Esophagus squamous epithelium (tissue), 4 donors: ENCODE measurements around the gene APBB1.

Source experiments
- CTCF ChIP-seq, 6 experiments: fragments of 450-650 bp in 4 of 6; fragments of 200-600 bp in 2 of 6; sonication (generic) in 2 of 6; IDR thresholded peaks; one replicate each; pipeline ENCODE4 v1.5.1; 2016 to 2019; ENCODE audit warnings: antibody characterized with exemption in 6 of 6, mild to moderate bottlenecking in 4 of 6, moderate library complexity in 4 of 6
- POLR2A ChIP-seq, 4 donors: fragments of 450-650 bp; IDR thresholded peaks; one replicate each; pipeline ENCODE4 v1.6.1; 2017; ENCODE audit warnings: antibody characterized with exemption in 4 of 4, mild to moderate bottlenecking in 4 of 4, moderate library complexity in 3 of 4

GRCh38 chr11:6402561-6402981 lies 16.3 kb downstream of the APBB1 start:
- TF ChIP-seq POLR2A (IDR thresholded peaks at IDR 0.05) (peak in 1 of 4 donors; percentile 34), CTCF (IDR thresholded peaks at IDR 0.05) (no peak)
